HepG2 (cell line): ENCODE results near the gene FUZ. TPM values are rescaled to one million over a fixed set of nuclear protein-coding genes. Genes with fewer than 3 reads are reported as not detected.

Experiments
- BATF2 ChIP-seq: sonication (generic); formaldehyde crosslinking; IDR thresholded peaks from 2 replicates; pipeline ENCODE4 v1.8.0; 2022; ENCODE audit warnings: mild to moderate bottlenecking, missing genetic modification reagents, moderate library complexity
- CEBPG ChIP-seq: IDR thresholded peaks from 2 replicates; pipeline ENCODE4 v1.6.1; 2016
- EHMT2 ChIP-seq: fragments of 200-600 bp; sonication (generic); IDR thresholded peaks from 2 replicates; pipeline ENCODE4 v1.7.0; 2017; ENCODE audit warnings: antibody characterized with exemption, low read depth, low read length, borderline replicate concordance
- EZH2 ChIP-seq: conservative IDR thresholded peaks from 2 replicates; pipeline ENCODE4 v1.6.1; 2012; ENCODE audit warnings: mild to moderate bottlenecking, low read depth, low read length, moderate library complexity
- FOXO1 ChIP-seq: sonication (generic); formaldehyde crosslinking; IDR thresholded peaks from 2 replicates; pipeline ENCODE4 v1.4.0; 2020; ENCODE audit warnings: missing genetic modification reagents
- GZF1 ChIP-seq: sonication (generic); formaldehyde crosslinking; IDR thresholded peaks from 2 replicates; pipeline ENCODE4 v1.5.1; 2020; ENCODE audit warnings: mild to moderate bottlenecking, missing genetic modification reagents
- HDAC1 ChIP-seq: sonication (generic); formaldehyde crosslinking; IDR thresholded peaks from 2 replicates; pipeline ENCODE4 v1.5.1; 2020; ENCODE audit warnings: mild to moderate bottlenecking, missing genetic modification reagents
- HDAC6 ChIP-seq: fragments of 200-600 bp; sonication (generic); IDR thresholded peaks from 2 replicates; pipeline ENCODE4 v1.7.0; 2017; ENCODE audit warnings: mild to moderate bottlenecking, antibody characterized with exemption, low read length, low read depth
- HIC2 ChIP-seq: sonication (generic); formaldehyde crosslinking; IDR thresholded peaks from 2 replicates; pipeline ENCODE4 v1.9.0; 2022; ENCODE audit warnings: low read depth, missing genetic modification reagents
- KDM1A ChIP-seq: IDR thresholded peaks from 2 replicates; pipeline ENCODE4 v1.6.1; 2016; ENCODE audit warnings: missing compliant biosample characterization
- MTA1 ChIP-seq: sonication (generic); formaldehyde crosslinking; IDR thresholded peaks from 2 replicates; pipeline ENCODE4 v1.4.0; 2020; ENCODE audit warnings: missing genetic modification reagents, mild to moderate bottlenecking, borderline replicate concordance
- NR2C2 ChIP-seq: sonication (generic); formaldehyde crosslinking; IDR thresholded peaks from 2 replicates; pipeline ENCODE4 v1.4.0; 2020; ENCODE audit warnings: missing genetic modification reagents, mild to moderate bottlenecking, moderate library complexity, borderline replicate concordance
- SATB2 ChIP-seq: sonication (generic); formaldehyde crosslinking; IDR thresholded peaks from 2 replicates; pipeline ENCODE4 v1.5.0; 2020; ENCODE audit warnings: missing genetic modification reagents
- SPEN ChIP-seq: sonication (generic); formaldehyde crosslinking; IDR thresholded peaks from 2 replicates; pipeline ENCODE4 v1.5.1; 2020; ENCODE audit warnings: low read depth, mild to moderate bottlenecking, missing genetic modification reagents
- SRSF9 ChIP-seq: fragments of 200-400 bp; formaldehyde crosslinking; IDR thresholded peaks from 2 replicates; pipeline ENCODE4 v1.6.1; 2018; ENCODE audit warnings: borderline replicate concordance, mild to moderate bottlenecking, low read depth, low read length; ENCODE audit not compliant: insufficient read depth, poor library complexity, severe bottlenecking
- THAP11 ChIP-seq: IDR thresholded peaks from 2 replicates; pipeline ENCODE4 v1.6.1; 2016; ENCODE audit warnings: missing biosample characterization, missing genetic modification reagents
- ZBTB38 ChIP-seq: sonication (generic); formaldehyde crosslinking; IDR thresholded peaks from 2 replicates; pipeline ENCODE4 v1.5.1; 2020; ENCODE audit warnings: mild to moderate bottlenecking, missing genetic modification reagents
- ZMYM2 ChIP-seq: sonication (generic); formaldehyde crosslinking; IDR thresholded peaks from 2 replicates; pipeline ENCODE4 v1.8.0; 2022; ENCODE audit warnings: mild to moderate bottlenecking, missing genetic modification reagents
- ZNF224 ChIP-seq: sonication (generic); formaldehyde crosslinking; IDR thresholded peaks from 2 replicates; pipeline ENCODE4 v1.5.0; 2020; ENCODE audit warnings: mild to moderate bottlenecking, missing genetic modification reagents
- ZNF3 ChIP-seq: IDR thresholded peaks from 2 replicates; pipeline ENCODE4 v1.7.0; 2017; ENCODE audit warnings: inconsistent platforms
- ZNF460 ChIP-seq: sonication (generic); formaldehyde crosslinking; IDR thresholded peaks from 2 replicates; pipeline ENCODE4 v1.5.1; 2020; ENCODE audit warnings: missing genetic modification reagents, mild to moderate bottlenecking, borderline replicate concordance
- ZNF577 ChIP-seq: sonication (generic); formaldehyde crosslinking; IDR thresholded peaks from 2 replicates; pipeline ENCODE4 v1.4.0; 2020; ENCODE audit warnings: mild to moderate bottlenecking, low read depth, missing genetic modification reagents, borderline replicate concordance
- ZNF609 ChIP-seq: sonication (generic); formaldehyde crosslinking; IDR thresholded peaks from 2 replicates; pipeline ENCODE4 v1.4.0; 2020; ENCODE audit warnings: mild to moderate bottlenecking, missing genetic modification reagents, borderline replicate concordance
- ZNF839 ChIP-seq: sonication (generic); formaldehyde crosslinking; IDR thresholded peaks from 2 replicates; pipeline ENCODE4 v1.4.0; 2020; ENCODE audit warnings: missing genetic modification reagents, mild to moderate bottlenecking, borderline replicate concordance
- polyA plus RNA-seq, 8 experiments: library from polyadenylated mRNA; depleted of rRNA in 3 of 8; stranded (reverse) in 7 of 8; unstranded in 1 of 8; fragments of >200 nt; fragmentation: Illumina TruSeq in 4 of 8; extraction: Trizol in 4 of 8; gene quantifications; 2 replicates each; pipeline versions ENCODE4 v1.2.1 to v1.2.3, GENCODE V29; 2011 to 2016; ENCODE audit warnings: low read depth in 4 of 8, missing spikeins in 1 of 8, mixed read lengths in 1 of 8; ENCODE audit not compliant: insufficient read depth in 1 of 8
- total RNA-seq, 5 experiments: library from RNA; depleted of rRNA; stranded (reverse); fragments of >200 nt; fragmentation: Illumina TruSeq; extraction: Trizol; gene quantifications; 2 replicates each; pipeline ENCODE4 v1.2.3, GENCODE V29; 2016; ENCODE audit warnings: low read depth in 1 of 5

FUZ gene
- total and polyA plus RNA-seq, 2 of the 13 experiments (the other 11 are each of a cell fraction or from before 2014, with no cell fraction given), result 0.08 TPM; not detected in 1

GRCh38 chr19:49850487-49851342 lies 37.6 kb upstream of the FUZ start, which contains the start of gene PTOV1 (continued):
- TF ChIP-seq HDAC6 (no peak), ZBTB38 (CRISPR knock-in tag) (no peak; the same call in 1 of the 2 replicates), HIC2 (CRISPR knock-in tag) (no peak), HDAC1 (CRISPR knock-in tag) (peak; percentile 30), EZH2 (no peak), BATF2 (no peak), ZNF577 (no peak), SATB2 (CRISPR knock-in tag) (no peak), NR2C2 (CRISPR knock-in tag) (peak; percentile 54; the same call in 1 of the 2 replicates), GZF1 (CRISPR knock-in tag) (no peak), MTA1 (no peak), FOXO1 (CRISPR knock-in tag) (0 out of 2 replicates have a peak, but pooled peaks have one; percentile 37), THAP11 (CRISPR knock-in tag) (peak; percentile 97), ZNF224 (CRISPR knock-in tag) (no peak; the same call in 1 of the 2 replicates), ZMYM2 (CRISPR knock-in tag) (no peak), ZNF609 (CRISPR knock-in tag) (peak; percentile 21; the same call in 1 of the 2 replicates), ZNF839 (no peak), CEBPG (CRISPR knock-in tag) (no peak), ZNF3 (CRISPR knock-in tag) (no peak), ZNF460 (CRISPR knock-in tag) (no peak), EHMT2 (no peak), KDM1A (CRISPR knock-in tag) (no peak), SPEN (peak; percentile 88), SRSF9 (no peak)
